OCI-M2 (cell line): ENCODE results near the gene OSBPL2.

Experiments used
- DNase-seq: peaks from one replicate; lab custom pipeline; 2025; ENCODE audit not compliant: unreplicated experiment; lab: John Stamatoyannopoulos, UW

OSBPL2 gene

DNA sequence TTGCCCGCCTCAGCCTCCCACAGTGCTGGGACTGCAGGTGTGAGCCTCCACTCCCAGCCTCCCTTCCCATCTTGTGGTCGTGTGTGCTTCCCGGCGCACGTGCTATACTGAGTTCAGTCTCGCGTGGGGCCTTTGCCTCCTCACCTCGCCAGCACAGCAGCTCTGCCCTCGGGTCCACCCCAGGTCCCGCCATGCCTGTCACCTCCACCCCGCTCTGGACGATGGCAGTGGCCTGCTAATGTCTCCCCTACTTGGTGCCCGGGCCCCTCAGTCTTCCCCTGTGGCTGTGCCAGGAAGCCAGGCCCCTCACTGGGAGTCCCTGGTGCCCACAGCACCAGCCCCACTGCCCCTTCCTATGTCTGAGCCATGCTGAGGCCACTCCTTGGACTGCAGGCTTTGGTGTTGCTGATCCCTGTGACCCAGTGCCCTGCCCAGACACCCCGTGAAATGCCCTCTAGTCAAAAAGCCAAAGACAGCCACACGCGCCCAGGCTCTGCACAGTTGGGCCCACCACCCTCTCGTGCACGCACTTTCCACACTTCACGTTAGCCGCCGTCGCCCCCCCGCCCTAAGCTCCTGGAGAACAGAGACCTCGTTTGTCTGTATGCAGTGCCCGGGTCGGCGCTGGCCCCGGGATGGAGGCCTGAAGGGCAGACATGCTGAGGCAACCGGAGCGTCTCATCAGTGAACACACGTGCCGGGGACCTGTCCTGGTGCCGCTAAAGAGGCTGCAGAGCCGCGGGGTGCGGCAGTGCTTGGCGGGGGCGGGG, 32.5 kb upstream of the OSBPL2 start:
- DNase-seq, result no peak

DNA sequence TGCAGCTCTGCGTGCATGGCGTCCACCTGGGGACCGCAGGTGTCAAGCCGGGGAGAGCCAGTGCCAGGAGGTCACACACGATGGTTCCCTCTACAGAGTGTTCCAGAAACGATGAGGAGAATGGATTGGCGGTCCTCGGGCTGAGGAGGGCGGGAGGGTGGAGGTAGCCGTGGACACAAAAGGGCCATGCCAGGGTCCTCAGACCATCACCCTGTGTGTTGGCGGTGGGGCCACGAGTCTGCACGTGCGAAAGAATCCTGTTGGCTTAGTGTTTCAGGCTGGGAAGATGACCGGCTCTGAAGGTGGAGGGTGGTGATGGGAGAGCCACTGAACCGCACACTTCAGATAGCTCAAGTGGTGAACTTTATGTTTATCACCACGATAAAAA, 31.9 kb upstream of the OSBPL2 start:
- DNase-seq, result no peak

DNA sequence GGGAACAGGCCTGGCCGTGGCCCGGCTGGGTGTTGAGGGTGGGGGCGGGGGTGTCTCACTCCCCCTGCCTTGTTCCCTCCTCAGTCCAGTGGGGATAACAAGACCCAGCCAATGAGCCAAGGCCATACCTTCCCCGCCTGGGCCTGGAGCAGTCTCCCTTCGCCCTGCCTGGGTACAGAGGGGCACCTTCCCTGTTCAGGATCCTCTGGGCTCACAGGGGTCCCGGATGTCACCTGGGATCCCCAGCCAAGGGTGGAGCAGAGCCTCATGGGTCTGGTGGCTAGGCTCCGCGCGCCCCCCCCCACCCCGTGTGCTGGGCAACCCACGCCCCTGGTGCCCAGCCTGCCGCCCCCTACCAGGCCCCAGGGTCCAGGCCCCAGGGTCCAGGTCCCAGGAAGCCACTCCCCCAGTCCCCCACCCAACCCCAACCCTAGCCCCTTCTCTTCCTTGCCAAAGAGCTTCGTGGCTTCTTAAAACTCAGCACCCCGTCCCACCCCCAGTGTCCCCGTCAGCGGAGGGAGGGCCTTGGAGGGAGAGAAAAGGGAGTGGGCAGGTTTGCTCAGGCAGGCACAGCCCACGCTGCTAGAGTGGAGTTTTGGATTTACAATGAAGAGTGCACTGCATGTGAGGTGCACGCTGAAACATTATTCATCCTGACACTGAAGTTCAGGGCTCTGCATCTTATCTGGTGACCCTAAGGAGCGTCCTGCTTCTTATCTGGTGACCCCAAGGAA, 30.1 kb upstream of the OSBPL2 start:
- no peak for DNase-seq

DNA sequence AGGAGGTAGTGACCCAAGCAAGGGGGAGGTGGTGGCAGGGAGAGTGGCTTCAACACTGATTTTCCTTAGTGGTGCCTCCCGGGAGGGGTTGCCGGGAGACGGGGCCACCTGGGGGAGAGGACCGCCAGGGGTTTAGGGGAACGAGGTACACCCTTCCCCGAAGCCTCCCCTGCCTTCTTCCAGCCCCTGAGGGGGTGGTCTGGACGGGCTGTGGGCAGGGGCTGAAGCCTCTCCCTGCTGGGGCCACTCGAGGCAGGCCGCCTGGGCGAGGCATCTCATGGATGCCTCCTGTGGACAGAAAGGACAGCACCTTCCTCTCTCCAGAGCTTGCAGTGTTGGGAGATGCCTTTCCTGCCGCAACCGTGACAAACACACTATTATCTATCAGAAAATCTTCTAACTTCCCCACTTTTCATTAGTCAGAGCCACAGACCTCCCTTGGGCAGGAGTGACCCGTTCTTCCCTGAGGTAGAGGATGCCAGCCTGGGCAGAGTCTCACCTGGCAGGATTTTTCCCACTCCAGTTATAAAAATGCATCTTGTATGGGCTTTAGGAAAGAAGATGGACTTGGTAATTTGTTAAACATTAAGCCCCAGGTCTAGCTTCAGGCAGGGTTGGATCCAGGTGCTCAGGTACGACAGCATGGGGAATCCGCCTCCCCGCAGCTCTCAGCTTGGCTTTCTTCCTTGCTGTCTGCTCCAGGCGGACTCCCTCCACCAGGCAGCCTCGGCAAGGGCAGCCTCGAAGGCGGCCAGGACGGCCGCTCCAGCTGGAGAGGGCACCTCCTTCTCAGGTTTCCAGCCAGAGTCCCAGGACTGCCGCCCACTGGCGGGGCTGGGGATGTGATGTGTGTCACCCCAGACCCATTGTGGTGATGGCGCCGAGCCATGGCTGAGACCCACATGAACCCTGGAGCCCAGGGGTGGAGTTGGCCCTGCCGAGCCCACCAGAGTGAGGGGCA, 29.2 kb upstream of the OSBPL2 start:
- no peak for DNase-seq

DNA sequence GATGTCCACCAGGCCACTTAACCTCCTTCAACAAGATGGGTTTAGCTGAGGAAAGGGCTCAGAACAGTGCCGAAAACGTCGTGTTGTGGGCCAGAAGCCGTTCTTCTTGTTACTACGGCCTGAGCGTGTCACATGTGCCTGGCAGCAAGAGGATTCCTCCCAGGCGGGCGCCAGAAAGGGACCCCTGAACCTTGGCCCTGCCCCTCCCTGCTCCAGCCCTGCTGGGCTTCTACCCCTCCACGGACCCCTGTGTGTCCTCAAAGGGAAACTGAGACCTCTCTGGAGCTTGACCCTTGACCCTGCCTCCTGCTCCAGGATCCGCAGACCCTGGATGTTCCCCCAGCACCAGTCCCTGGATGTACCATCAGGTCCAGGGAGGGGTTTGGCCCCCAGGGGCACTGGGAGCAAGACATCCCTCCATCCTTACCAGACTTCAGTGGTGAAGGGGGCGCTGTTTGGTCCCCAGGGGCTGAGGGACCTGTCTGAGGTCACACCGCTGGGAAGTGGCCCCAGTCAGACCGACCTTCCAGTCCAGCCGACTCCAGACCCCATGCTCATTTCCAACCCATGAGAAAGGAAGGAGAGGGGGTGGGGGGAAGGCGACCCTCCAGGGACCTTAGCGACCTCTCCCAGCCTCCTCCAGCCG, 28.3 kb upstream of the OSBPL2 start:
- no peak for DNase-seq

GRCh38 chr20:62210496-62210855, 27.8 kb upstream of the OSBPL2 start:
- no peak for DNase-seq

GRCh38 chr20:62211216-62211615, 27.1 kb upstream of the OSBPL2 start:
- no peak for DNase-seq

- DNase-seq, result no peak
Observed at GRCh38 chr20:62211769-62212288, 26.5 kb upstream of the OSBPL2 start.

DNA sequence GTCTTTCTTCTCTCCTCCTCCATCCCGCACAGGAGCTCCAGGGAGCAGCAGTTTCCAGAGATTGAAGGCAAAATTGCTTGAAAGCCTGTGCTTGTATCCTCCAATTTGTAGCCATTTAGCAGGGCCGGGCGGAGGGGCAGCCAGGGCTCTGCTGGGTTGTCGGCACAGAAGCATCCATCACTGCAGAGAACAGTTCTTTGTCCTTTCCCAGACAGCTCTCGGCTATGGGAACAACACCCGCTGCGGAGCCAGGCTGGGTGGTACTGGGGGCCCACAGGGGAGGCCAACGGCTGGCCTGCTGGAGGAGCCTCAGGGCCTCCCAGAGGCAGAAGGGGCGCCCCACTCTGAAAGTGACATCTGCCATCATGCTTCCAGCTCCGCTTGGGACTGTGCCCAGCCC, 26.0 kb upstream of the OSBPL2 start:
- DNase-seq, result no peak

GRCh38 chr20:62214067-62214466, 24.3 kb upstream of the OSBPL2 start:
- DNase-seq, result no peak

DNA sequence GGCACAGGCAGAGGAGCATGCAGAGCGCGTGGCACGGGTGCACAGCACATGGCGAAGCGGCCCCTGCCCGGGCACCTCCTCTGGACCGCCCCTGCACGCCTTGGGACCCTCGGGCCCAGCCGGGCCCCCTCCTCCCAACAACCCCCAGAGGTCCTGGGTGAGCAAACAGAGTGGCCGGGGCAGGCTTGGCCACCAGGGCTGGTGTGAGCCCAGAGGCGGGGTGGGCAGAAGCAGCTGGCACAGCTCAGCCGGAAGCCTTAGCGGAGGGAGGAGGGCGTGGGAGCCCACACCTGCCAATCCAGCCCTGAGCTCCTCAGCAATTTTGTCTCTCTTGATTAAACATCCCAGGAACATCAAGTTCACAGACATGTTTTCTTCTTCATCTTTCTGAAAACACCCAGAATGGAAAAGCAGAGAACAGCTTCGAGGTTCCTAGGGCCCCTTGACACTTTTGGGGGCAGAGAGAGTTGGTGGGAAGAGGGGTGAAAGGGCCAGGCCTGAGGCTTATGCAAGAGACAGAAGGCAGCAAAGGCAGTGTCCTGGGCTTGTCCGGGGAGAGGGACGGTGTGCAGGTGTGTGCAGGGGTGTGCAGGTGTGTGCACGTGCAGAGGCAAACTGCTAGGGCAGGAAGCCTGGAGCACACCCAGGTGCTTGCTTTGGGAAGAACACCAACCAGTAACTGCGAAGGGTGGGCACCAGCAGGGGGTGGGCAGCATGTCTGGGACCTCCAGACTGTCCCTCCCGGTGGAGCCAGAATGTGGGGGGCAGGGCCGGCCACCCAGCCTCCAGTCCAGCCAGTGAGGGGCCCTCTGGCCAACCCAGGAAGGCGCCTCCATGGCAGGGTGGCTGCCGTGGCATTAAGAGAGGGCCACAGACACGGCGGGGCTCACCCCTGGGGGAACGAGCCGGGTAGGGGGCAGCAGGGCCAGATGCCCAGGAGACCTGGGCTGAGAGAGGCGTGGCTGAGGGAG, 23.0 kb upstream of the OSBPL2 start:
- DNase-seq, result no peak

GRCh38 chr20:62215991-62216635, 22.2 kb upstream of the OSBPL2 start:
- no peak for DNase-seq

DNA sequence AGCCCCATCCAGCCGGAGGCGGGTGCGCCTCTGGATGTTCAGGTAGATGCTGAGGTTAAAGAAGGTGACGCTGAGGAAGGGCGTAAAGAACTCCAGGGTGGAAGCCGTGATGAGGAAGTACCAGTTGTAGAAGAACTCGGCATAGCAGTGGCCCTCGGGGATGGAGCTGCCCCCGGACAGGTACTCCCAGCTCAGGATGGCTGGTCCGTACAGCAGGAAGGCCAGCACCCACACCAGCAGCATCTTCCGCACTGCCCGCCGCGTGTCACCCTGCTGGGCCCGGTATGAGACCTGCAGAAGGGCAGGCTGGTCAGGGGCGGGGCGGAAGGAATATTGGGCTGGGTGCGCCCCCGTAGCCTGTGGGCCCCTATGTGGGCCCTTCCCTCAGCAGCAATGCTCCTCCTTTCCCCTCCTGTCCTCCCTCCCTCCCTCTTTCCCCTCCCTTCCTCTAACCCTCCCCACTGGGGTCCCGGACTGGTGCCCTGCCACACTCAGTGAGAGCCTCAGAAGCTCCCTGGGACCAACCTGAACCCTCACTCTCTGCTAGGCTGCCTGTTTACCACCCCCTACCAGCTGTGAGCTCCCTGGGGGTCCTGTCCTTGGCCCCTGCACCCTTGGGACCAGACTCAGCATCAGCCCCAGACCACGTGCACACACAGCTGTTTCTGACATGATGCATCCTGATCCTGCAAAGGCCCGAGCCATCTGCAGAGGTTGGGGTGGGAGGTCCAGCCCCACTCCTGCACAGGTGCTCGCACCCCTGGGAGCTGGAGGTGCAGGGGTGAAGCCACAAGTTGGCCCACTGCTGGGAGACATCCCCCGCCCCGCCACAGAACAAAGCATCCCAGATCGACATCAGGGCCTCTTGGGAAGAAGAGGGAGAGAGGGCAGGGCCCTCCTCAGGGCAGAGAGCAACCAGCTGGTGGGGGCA, 21.4 kb upstream of the OSBPL2 start:
- no peak for DNase-seq

GRCh38 chr20:62217913-62218773, 20.2 kb upstream of the OSBPL2 start:
- DNase-seq, result no peak

- no peak for DNase-seq
Observed at GRCh38 chr20:62219101-62219991, 19.0 kb upstream of the OSBPL2 start.

- no peak for DNase-seq
Observed at GRCh38 chr20:62219992-62220665, 18.2 kb upstream of the OSBPL2 start, which contains the start of gene HRH3. Gene HRH3, minus strand, starts transcription at chr20:62220278. Its CDS starts 308 bp downstream, at chr20:62219970.
